ENCODE results near the gene PARVB.
A peak's percentile ranks its signal among the peaks of the same experiment; 100 is the strongest.
"Not testable (repeated sequence)": the region's sequence is repeated elsewhere in the genome, so short reads cannot be mapped to it uniquely, and the experiment has no call there.

The PARVB gene

GRCh38 chr22:44049486-44050231 is 25.6 kb downstream of the PARVB start:
- H3K9me3 ChIP-seq: no peaks in the 10 kb centered on the region
- peaks cover 12% of the 10 kb centered on the region for H3K4me1 ChIP-seq
- TF ChIP-seq CTCF (IDR thresholded peaks at IDR 0.05; ENCODE audit: low read depth, low read length): no peak
- H3K27me3 ChIP-seq: no peaks in the 10 kb centered on the region
- no peak overlapping the region for H3K4me3 ChIP-seq (ENCODE audit: low read depth, low read length)
- DNase-seq: peak; percentile 40
- no peaks in the 10 kb centered on the region for H3K36me3 ChIP-seq

- DNase-seq: no peak
- Histone ChIP-seq H3K9me3 (no peaks in the 10 kb centered on the region), H3K36me3 (no peaks in the 10 kb centered on the region), H3K4me1 (peaks cover 12% of the 10 kb centered on the region), H3K4me3 (ENCODE audit: low read depth, low read length) (no peak overlapping the region), H3K27me3 (no peaks in the 10 kb centered on the region)
- TF ChIP-seq CTCF (IDR thresholded peaks at IDR 0.05; ENCODE audit: low read depth, low read length): no peak
These were observed 26.8 kb downstream of the PARVB start for GRCh38 chr22:44050766-44051355.

- no peak for TF ChIP-seq CTCF (IDR thresholded peaks at IDR 0.05; ENCODE audit: low read depth, low read length)
- H3K4me3 ChIP-seq (ENCODE audit: low read depth, low read length): no peak overlapping the region
- H3K4me1 ChIP-seq: peaks cover 12% of the 10 kb centered on the region
- no peaks in the 10 kb centered on the region for H3K9me3 ChIP-seq
- H3K27me3 ChIP-seq: no peaks in the 10 kb centered on the region
- DNase-seq: no peak
- no peaks in the 10 kb centered on the region for H3K36me3 ChIP-seq
These were observed 27.3 kb downstream of the PARVB start for GRCh38 chr22:44051358-44051757.

GRCh38 chr22:44051961-44052360 is 27.9 kb downstream of the PARVB start:
- TF ChIP-seq CTCF (IDR thresholded peaks at IDR 0.05; ENCODE audit: low read depth, low read length): no peak
- Histone ChIP-seq H3K9me3 (no peaks in the 10 kb centered on the region), H3K4me1 (peaks cover 9% of the 10 kb centered on the region), H3K4me3 (ENCODE audit: low read depth, low read length) (no peak overlapping the region), H3K27me3 (no peaks in the 10 kb centered on the region), H3K36me3 (no peaks in the 10 kb centered on the region)
- no peak for DNase-seq

GRCh38 chr22:44055805-44056204 is 31.7 kb downstream of the PARVB start:
- TF ChIP-seq CTCF (IDR thresholded peaks at IDR 0.05; ENCODE audit: low read depth, low read length): no peak
- H3K4me3 ChIP-seq (ENCODE audit: low read depth, low read length): no peak overlapping the region
- DNase-seq: no peak
- H3K27me3 ChIP-seq: no peaks in the 10 kb centered on the region
- no peaks in the 10 kb centered on the region for H3K9me3 ChIP-seq
- H3K36me3 ChIP-seq: no peaks in the 10 kb centered on the region
- no peaks in the 10 kb centered on the region for H3K4me1 ChIP-seq

GRCh38 chr22:44056649-44057048 is 32.5 kb downstream of the PARVB start:
- not testable (repeated sequence) for H3K36me3 ChIP-seq; H3K9me3 ChIP-seq; H3K27me3 ChIP-seq; H3K4me1 ChIP-seq; H3K4me3 ChIP-seq (ENCODE audit: low read depth, low read length); DNase-seq
